Heart left ventricle (tissue), 16 donors: ENCODE data around the gene DHX9. TPM values are rescaled to one million over a fixed set of nuclear protein-coding genes. Genes with fewer than 3 reads are reported as not detected.

Experiments used
- ATAC-seq, 4 donors: fragments of 200-7000 bp; cut with Tn5 transposase; one replicate each; pipeline ENCODE4 v1.9.1; 2020 to 2022; ENCODE audit warnings: moderate library complexity in 4 of 4, mild to moderate bottlenecking in 3 of 4, moderate number of reproducible peaks in 1 of 4
- DNase-seq, 5 donors: peaks; one replicate each; pipeline ENCODE4 v3.0.0-alpha.2; 2020
- H3K27ac ChIP-seq, 12 donors: fragments of 200-600 bp; sonication (generic) in 4 of 12; one replicate each; pipeline versions ENCODE4 v1.5.0 to v1.8.0; 2016 to 2022; ENCODE audit warnings: mild to moderate bottlenecking in 2 of 12
- H3K27me3 ChIP-seq, 9 donors: fragments of 200-600 bp; sonication (generic) in 2 of 9; one replicate each; pipeline versions ENCODE4 v1.5.1 to v1.8.0; 2016 to 2022; ENCODE audit warnings: mild to moderate bottlenecking in 3 of 9
- H3K36me3 ChIP-seq, 9 donors: fragments of 200-600 bp; sonication (generic) in 2 of 9; one replicate each; pipeline versions ENCODE4 v1.5.0 to v1.8.0; 2018 to 2022; ENCODE audit warnings: mild to moderate bottlenecking in 2 of 9
- H3K4me1 ChIP-seq, 12 donors: fragments of 200-600 bp; sonication (generic) in 4 of 12; one replicate each; pipeline versions ENCODE4 v1.5.0 to v1.8.0; 2016 to 2022; ENCODE audit warnings: mild to moderate bottlenecking in 3 of 12
- H3K4me3 ChIP-seq, 12 donors: fragments of 200-600 bp; sonication (generic) in 4 of 12; one replicate each; pipeline versions ENCODE4 v1.5.0 to v1.8.0; 2017 to 2022; ENCODE audit warnings: mild to moderate bottlenecking in 9 of 12, moderate library complexity in 4 of 12
- H3K9me3 ChIP-seq, 12 donors: fragments of 200-600 bp; sonication (generic) in 4 of 12; one replicate each; pipeline versions ENCODE4 v1.5.0 to v1.8.0; 2016 to 2022; ENCODE audit warnings: mild to moderate bottlenecking in 1 of 12
- CTCF ChIP-seq, 12 donors: fragments of 200-600 bp; sonication (generic) in 4 of 12; IDR thresholded peaks; one replicate each; pipeline versions ENCODE4 v1.5.0 to v1.8.0; 2018 to 2022; ENCODE audit warnings: antibody characterized with exemption in 12 of 12, mild to moderate bottlenecking in 5 of 12
- POLR2A ChIP-seq, 2 donors: fragments of 450-650 bp; IDR thresholded peaks; one replicate each; pipeline ENCODE4 v1.6.1; 2017; ENCODE audit warnings: antibody characterized with exemption in 2 of 2, mild to moderate bottlenecking in 2 of 2, moderate library complexity in 2 of 2
- WGBS, 4 donors: extraction: QIAGEN DNeasy Blood & Tissue Kit in 2 of 4; methylation state at CpG; one replicate each; pipeline versions ENCODE4 v1.1.5 to v1.1.7; 2013 to 2018; 5-methylcytosine and 5-hydroxymethylcytosine counted together
- intact Hi-C, 10 donors: fragments of 100-400 bp; cut with DNase I; formaldehyde crosslinking; loops; one replicate each; pipeline versions ENCODE4 v1.11.1 to v1.14.2; 2022
- polyA plus RNA-seq, 2 donors: library from polyadenylated mRNA; stranded (reverse); fragments of 200-250 nt; gene quantifications; one replicate each; pipeline ENCODE4 v1.2.3, GENCODE V29; 2013
- total RNA-seq, 9 donors: library from RNA; depleted of rRNA in 2 of 9; stranded (reverse); fragments of >200 nt in 2 of 9; fragmentation: NEBNext Ultra II Directional in 3 of 9; extraction: Animal tissue kit (Norgen Biotek cat#: 25700) in 3 of 9; gene quantifications; one replicate each; pipeline versions ENCODE4 v1.1.0 to v1.2.4, GENCODE V29; 2016 to 2023
- donor health status: ischemic (EF 13 %, LVEDD 7.1; RV severe dilation, severe dysfunction).
- donor health status: healthy with polysubstance abuse.
- donor health status: DM: no; HTN: yes; CAD: no.
- donor health status: DM: no; HTN: no; CAD: no.
- donor health status: ischemic (EF 25% LVEDD 6.9; RV normal size, moderate dysfunction).
- donor health status: ischemic (EF 25% LVEDD 5.7; RV mildly dilated, moderate dysfunction).
- donor health status: healthy.
- donor health status: DM: yes; HTN: yes; CAD: no.
- donor health status: ischemic (EF 35%, LVEDD 5.7; RV mildly dilated, moderate dysfunction).
- donor health status: nonischemic (EF 11% LVEDD 7.7; RV severe dilation, severe dysfunction).
- donor health status: DM: yes; HTN: yes; CAD: no.
- donor health status: PGD.
- donor health status: ischemic (EF 29% LVEDD 5.4; RV normal size, mild dysfunction).
- donor health status: nonischemic (EF 23%, LVEDD 6.1; RV moderate dilation, normal function).

Gene DHX9
- total and polyA plus RNA-seq, 11 donors: 22.6 to 82.9 (median 60.9) TPM

GRCh38 chr1:182872881-182873280 is 33.7 kb downstream of the DHX9 start:
- 88 to 98% (median 95%) methylated on average over 3 of the region's 3 CpGs for WGBS, 4 donors
- peaks cover 0 to 100% (median 100%) of the 10 kb centered on the region in 9 donors for H3K36me3 ChIP-seq
- H3K4me3 ChIP-seq: no peak overlapping the region
- ATAC-seq (no peak), DNase-seq (no peak)
- no peaks in the 10 kb centered on the region for H3K9me3 ChIP-seq
- no peak overlapping the region for H3K27ac ChIP-seq
- H3K4me1 ChIP-seq: no peaks in the 10 kb centered on the region
- no peaks in the 10 kb centered on the region for H3K27me3 ChIP-seq
- intact Hi-C loops: no loop called here
- TF ChIP-seq CTCF (IDR thresholded peaks at IDR 0.05) (no peak), POLR2A (IDR thresholded peaks at IDR 0.05) (no peak)

GRCh38 chr1:182875889-182876288 is 36.7 kb downstream of the DHX9 start:
- ATAC-seq (no peak), DNase-seq (no peak)
- Histone ChIP-seq H3K4me3 (no peak overlapping the region), H3K4me1 (no peaks in the 10 kb centered on the region), H3K27ac (no peak overlapping the region), H3K27me3 (no peaks in the 10 kb centered on the region), H3K36me3 (peaks cover 0 to 100% (median 100%) of the 10 kb centered on the region in 9 donors), H3K9me3 (no peaks in the 10 kb centered on the region)
- WGBS, 4 donors: 89 to 94% (median 92%) methylated on average over 2 of the region's 2 CpGs
- no peak for TF ChIP-seq POLR2A (IDR thresholded peaks at IDR 0.05)
- no peak for TF ChIP-seq CTCF (IDR thresholded peaks at IDR 0.05)
- intact Hi-C loops: no loop called here

- DNase-seq (no peak), ATAC-seq (no peak)
- no peaks in the 10 kb centered on the region for H3K27me3 ChIP-seq
- no peak overlapping the region for H3K27ac ChIP-seq
- intact Hi-C loops: no loop called here
- H3K36me3 ChIP-seq: peaks cover 0 to 100% (median 100%) of the 10 kb centered on the region in 9 donors
- H3K4me1 ChIP-seq: no peaks in the 10 kb centered on the region
- TF ChIP-seq CTCF (IDR thresholded peaks at IDR 0.05) (no peak), POLR2A (IDR thresholded peaks at IDR 0.05) (no peak)
- H3K4me3 ChIP-seq: no peak overlapping the region
- H3K9me3 ChIP-seq: no peaks in the 10 kb centered on the region
Measured at GRCh38 chr1:182877331-182877730, 38.2 kb downstream of the DHX9 start.

GRCh38 chr1:182877842-182878241 is 38.7 kb downstream of the DHX9 start:
- TF ChIP-seq POLR2A (IDR thresholded peaks at IDR 0.05) (no peak), CTCF (IDR thresholded peaks at IDR 0.05) (no peak)
- H3K4me3 ChIP-seq: no peak overlapping the region

More at GRCh38 chr1:182877842-182878241, 38.7 kb downstream of the DHX9 start:
- no peaks in the 10 kb centered on the region for H3K27me3 ChIP-seq
- intact Hi-C loops: no loop called here
- DNase-seq (no peak), ATAC-seq (no peak)
- no peaks in the 10 kb centered on the region for H3K9me3 ChIP-seq
- no peaks in the 10 kb centered on the region for H3K4me1 ChIP-seq
- H3K36me3 ChIP-seq: peaks cover 0 to 100% (median 100%) of the 10 kb centered on the region in 9 donors
- 95 to 97% (median 96%) methylated on average over 7 of the region's 7 CpGs for WGBS, 4 donors
- no peak overlapping the region for H3K27ac ChIP-seq
